DOHH2 (cell line): ENCODE data around the gene CDSN.

Experiments used
- EZH2phosphoT487 ChIP-seq: fragments of 200-600 bp; sonication (generic); IDR thresholded peaks from 2 replicates; pipeline ENCODE4 v1.6.1; 2017; ENCODE audit warnings: borderline replicate concordance, mild to moderate bottlenecking, antibody characterized with exemption, low read length, moderate library complexity, mixed read lengths
- TF ChIP-seq, protein P1 (sequence below): fragments of 200-600 bp; sonication (generic); IDR thresholded peaks from one replicate; pipeline ENCODE4 v1.5.1; 2014; ENCODE audit warnings: antibody characterized with exemption, mild to moderate bottlenecking, low read depth, low read length; ENCODE audit not compliant: poor library complexity, severe bottlenecking

- TF ChIP-seq, protein P1, sequence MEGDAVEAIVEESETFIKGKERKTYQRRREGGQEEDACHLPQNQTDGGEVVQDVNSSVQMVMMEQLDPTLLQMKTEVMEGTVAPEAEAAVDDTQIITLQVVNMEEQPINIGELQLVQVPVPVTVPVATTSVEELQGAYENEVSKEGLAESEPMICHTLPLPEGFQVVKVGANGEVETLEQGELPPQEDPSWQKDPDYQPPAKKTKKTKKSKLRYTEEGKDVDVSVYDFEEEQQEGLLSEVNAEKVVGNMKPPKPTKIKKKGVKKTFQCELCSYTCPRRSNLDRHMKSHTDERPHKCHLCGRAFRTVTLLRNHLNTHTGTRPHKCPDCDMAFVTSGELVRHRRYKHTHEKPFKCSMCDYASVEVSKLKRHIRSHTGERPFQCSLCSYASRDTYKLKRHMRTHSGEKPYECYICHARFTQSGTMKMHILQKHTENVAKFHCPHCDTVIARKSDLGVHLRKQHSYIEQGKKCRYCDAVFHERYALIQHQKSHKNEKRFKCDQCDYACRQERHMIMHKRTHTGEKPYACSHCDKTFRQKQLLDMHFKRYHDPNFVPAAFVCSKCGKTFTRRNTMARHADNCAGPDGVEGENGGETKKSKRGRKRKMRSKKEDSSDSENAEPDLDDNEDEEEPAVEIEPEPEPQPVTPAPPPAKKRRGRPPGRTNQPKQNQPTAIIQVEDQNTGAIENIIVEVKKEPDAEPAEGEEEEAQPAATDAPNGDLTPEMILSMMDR = no peak
- TF ChIP-seq EZH2phosphoT487 = no peak
Measured at GRCh38 chr6:31140643-31141042, 20.4 kb upstream of the CDSN start.
